T-helper 2 cell treated with Interferon-gamma antibody and Interleukin-4, amounts not matched to agents 5 μg/mL and 100 μg/mL, for 36 hours (primary cell): ENCODE data around the gene NKX2-2.
"Not testable (repeated sequence)": the region's sequence is repeated elsewhere in the genome, so short reads cannot be mapped to it uniquely, and the experiment has no call there.

Source experiments
- DNase-seq: peaks from one replicate; pipeline ENCODE4 v3.0.0; 2021; ENCODE audit warnings: low spot score
- H3K27ac Mint-ChIP-seq: one replicate; pipeline ENCODE4 v1.8.0; 2021; ENCODE audit warnings: mild to moderate bottlenecking, mixed read lengths
- H3K27me3 Mint-ChIP-seq: one replicate; pipeline ENCODE4 v1.8.0; 2021; ENCODE audit warnings: low read depth, mixed read lengths
- H3K36me3 Mint-ChIP-seq: one replicate; pipeline ENCODE4 v1.8.0; 2021; ENCODE audit warnings: low read depth, mixed read lengths
- H3K4me1 Mint-ChIP-seq: one replicate; pipeline ENCODE4 v1.8.0; 2021; ENCODE audit warnings: low read depth, mixed read lengths
- H3K4me3 Mint-ChIP-seq: one replicate; pipeline ENCODE4 v1.8.0; 2022; ENCODE audit warnings: mild to moderate bottlenecking, moderate library complexity, mixed read lengths
- H3K9me3 Mint-ChIP-seq: one replicate; pipeline ENCODE4 v1.8.0; 2021; ENCODE audit warnings: mixed read lengths

NKX2-2 gene

DNA sequence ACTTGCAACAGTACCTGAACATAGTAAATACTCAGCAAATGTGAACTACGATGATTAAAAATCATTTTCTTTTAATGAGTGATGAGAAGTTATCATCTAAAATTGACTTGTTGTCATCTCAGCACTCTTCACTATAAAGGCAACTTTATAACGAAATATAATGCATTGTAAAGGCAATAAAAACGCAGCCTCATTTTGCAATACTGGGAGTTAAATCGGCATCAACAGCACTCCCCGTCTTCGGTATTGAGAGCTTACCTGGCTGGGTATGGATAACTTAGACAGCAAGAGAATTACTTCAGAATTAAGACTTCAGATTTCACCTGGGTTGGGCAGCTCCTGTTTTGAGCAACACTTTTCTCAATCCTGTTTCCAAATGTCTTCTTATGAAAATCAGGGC is 20.8 kb downstream of the NKX2-2 start:
- Mint-ChIP-seq H3K4me1 (peaks cover 3% of the 10 kb centered on the region), H3K9me3 (no peaks in the 10 kb centered on the region), H3K4me3 (no peak overlapping the region), H3K27ac (no peak overlapping the region), H3K27me3 (peaks cover 30% of the 10 kb centered on the region), H3K36me3 (no peaks in the 10 kb centered on the region)
- no peak for DNase-seq

DNA sequence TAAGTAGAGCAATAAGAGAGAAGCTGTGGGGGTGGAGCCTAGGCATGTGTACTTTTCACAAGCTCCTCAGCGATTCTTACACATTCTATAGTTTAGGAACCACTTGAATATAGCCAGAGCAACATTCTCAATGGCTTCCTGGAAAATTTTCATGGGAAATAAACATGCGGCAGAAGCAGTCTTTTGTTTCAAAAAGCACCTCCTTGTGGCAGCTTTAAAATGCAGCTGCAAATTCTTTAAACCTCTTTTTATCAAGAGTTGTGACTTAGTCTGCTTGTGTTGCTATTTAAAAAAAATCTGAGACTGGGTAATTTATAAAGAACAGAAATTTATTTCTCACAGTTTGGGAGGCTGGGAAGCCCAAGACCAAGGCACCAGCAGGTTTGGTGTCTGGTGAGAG is 23.8 kb downstream of the NKX2-2 start:
- Mint-ChIP-seq H3K27me3 (peaks cover 28% of the 10 kb centered on the region), H3K4me3 (no peak overlapping the region), H3K36me3 (no peaks in the 10 kb centered on the region), H3K4me1 (peaks cover 3% of the 10 kb centered on the region), H3K9me3 (no peaks in the 10 kb centered on the region), H3K27ac (no peak overlapping the region)
- no peak for DNase-seq

DNA sequence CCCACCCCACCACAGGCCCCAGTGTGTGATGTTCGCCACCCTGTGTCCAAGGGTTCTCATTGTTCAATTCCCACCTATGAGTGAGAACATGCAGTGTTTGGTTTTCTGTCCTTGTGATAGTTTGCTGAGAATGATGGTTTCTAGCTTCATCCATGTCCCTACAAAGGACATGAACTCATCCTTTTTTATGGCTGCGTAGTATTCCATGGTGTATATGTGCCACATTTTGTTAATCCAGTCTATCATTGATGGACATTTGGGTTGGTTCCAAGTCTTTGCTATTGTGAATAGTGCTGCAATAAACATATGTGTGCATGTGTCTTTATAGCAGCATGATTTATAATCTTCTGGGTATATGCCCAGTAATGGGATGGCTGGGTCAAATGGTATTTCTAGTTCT is 33.7 kb downstream of the NKX2-2 start:
- H3K36me3 Mint-ChIP-seq, H3K4me3 Mint-ChIP-seq, H3K4me1 Mint-ChIP-seq, DNase-seq, H3K9me3 Mint-ChIP-seq, H3K27ac Mint-ChIP-seq: not testable (repeated sequence)
- peaks cover 17% of the 10 kb centered on the region for H3K27me3 Mint-ChIP-seq

DNA sequence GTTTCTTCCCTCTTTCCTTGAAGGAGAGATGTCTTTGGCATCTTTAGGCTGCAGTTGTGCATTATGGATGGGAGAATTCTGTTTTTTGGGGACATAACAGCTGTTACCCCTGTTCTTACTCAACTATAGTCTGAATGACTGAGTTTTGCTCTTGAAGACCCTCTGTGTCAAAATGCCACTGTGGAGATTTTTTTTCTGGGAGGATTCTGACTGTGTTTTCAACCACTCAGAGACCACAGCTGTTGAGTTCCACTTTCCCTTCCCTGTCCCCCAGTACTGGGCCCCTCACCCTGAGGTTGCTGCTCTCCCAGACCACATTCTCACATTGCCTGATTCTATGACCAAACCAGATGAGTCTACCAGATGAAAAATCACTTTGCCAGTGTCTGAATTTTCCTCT is 48.1 kb downstream of the NKX2-2 start:
- no peak for DNase-seq
- no peak overlapping the region for H3K4me3 Mint-ChIP-seq
- no peaks in the 10 kb centered on the region for H3K9me3 Mint-ChIP-seq
- H3K27ac Mint-ChIP-seq, result no peak overlapping the region
- no peaks in the 10 kb centered on the region for H3K36me3 Mint-ChIP-seq
- H3K4me1 Mint-ChIP-seq, result no peaks in the 10 kb centered on the region
- peaks cover 10% of the 10 kb centered on the region for H3K27me3 Mint-ChIP-seq

DNA sequence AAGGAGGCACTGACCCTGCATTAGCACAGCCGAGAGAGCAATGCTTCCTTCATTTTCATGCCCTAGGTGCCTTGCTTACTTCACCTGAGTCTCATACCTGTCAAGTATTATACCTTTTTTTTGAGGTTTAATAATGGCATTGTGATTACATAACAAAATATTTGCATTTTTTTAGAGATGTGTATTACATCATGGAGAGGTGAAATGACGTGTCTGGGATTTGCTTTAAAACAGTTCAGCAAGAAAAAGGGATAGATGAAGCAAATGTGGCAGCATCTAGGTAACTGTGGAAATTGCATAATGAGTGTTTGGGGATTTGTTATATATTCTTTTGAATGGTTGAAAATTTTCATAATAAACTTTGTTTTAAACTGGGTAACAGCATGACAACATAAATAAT is 48.9 kb downstream of the NKX2-2 start:
- H3K4me1 Mint-ChIP-seq, result no peaks in the 10 kb centered on the region
- H3K4me3 Mint-ChIP-seq, result no peak overlapping the region
- DNase-seq, result no peak
- no peak overlapping the region for H3K27ac Mint-ChIP-seq
- peaks cover 13% of the 10 kb centered on the region for H3K27me3 Mint-ChIP-seq
- H3K36me3 Mint-ChIP-seq, result no peaks in the 10 kb centered on the region
- H3K9me3 Mint-ChIP-seq, result no peaks in the 10 kb centered on the region
